IMR-90 (cell line): ENCODE data around the gene SLC29A1. TPM values are rescaled to one million over a fixed set of nuclear protein-coding genes. Genes with fewer than 3 reads are reported as not detected.

ENCODE experiments used
- ATAC-seq: fragments of 200-7000 bp; cut with Tn5 transposase; 2 replicates; pipeline ENCODE4 v1.9.1; 2020; ENCODE audit warnings: low read depth, mild to moderate bottlenecking, moderate library complexity
- BruUV-seq: library from RNA; stranded (reverse); fragments of 400-500 nt; replicated peaks from 2 replicates; lab custom pipeline; 2021; lab: Mats Ljungman, UMichigan
- CTCF ChIA-PET: fragments of 300-600 bp; formaldehyde crosslinking; extraction: SDS; loops from one replicate; lab custom pipeline; 2021; ENCODE audit warnings: antibody characterized with exemption; lab: Yijun Ruan, JAX
- POLR2A ChIA-PET: fragments of 300-600 bp; sonication (Branson Sonifier 250); formaldehyde crosslinking; loops from one replicate; lab custom pipeline; 2022; ENCODE audit warnings: antibody characterized with exemption; ENCODE audit not compliant: unreplicated experiment; lab: Charles Lee
- DNase-seq: peaks from one replicate; pipeline ENCODE4 v3.0.0; 2013
- H2AFZ ChIP-seq: replicated peaks from 2 replicates; pipeline ENCODE3; 2013; ENCODE audit warnings: low read length, mild to moderate bottlenecking; ENCODE audit not compliant: poor library complexity
- H2AK5ac ChIP-seq: 2 replicates; pipeline ENCODE4 v1.6.1; 2013; ENCODE audit warnings: low read depth, low read length, inconsistent platforms
- H2AK9ac ChIP-seq: replicated peaks from 2 replicates; pipeline ENCODE3; 2013; ENCODE audit warnings: mild to moderate bottlenecking, low read depth, low read length, moderate library complexity; ENCODE audit not compliant: poor library complexity
- H2BK120ac ChIP-seq: 2 replicates; pipeline ENCODE4 v1.6.1; 2013; ENCODE audit warnings: low read depth, low read length, inconsistent platforms
- H2BK15ac ChIP-seq: 3 replicates; pipeline ENCODE4 v1.6.1; 2013; ENCODE audit warnings: low read depth, low read length, inconsistent platforms
- H2BK20ac ChIP-seq: 2 replicates; pipeline ENCODE4 v1.6.1; 2013; ENCODE audit warnings: low read depth, mild to moderate bottlenecking, inconsistent platforms, low read length, moderate library complexity
- H2BK5ac ChIP-seq: 2 replicates; pipeline ENCODE4 v1.6.1; 2013; ENCODE audit warnings: mild to moderate bottlenecking, low read depth, low read length, inconsistent platforms; ENCODE audit not compliant: poor library complexity, severe bottlenecking
- H3K14ac ChIP-seq: replicated peaks from 2 replicates; pipeline ENCODE4 v1.6.1; 2013; ENCODE audit warnings: low read depth, low read length, inconsistent platforms
- H3K18ac ChIP-seq: 2 replicates; pipeline ENCODE4 v1.6.1; 2013; ENCODE audit warnings: low read depth, low read length, control low read depth
- H3K23ac ChIP-seq: 2 replicates; pipeline ENCODE4 v1.6.1; 2013; ENCODE audit warnings: low read depth, low read length, inconsistent platforms
- H3K27ac ChIP-seq: 2 replicates; pipeline ENCODE4 v1.5.1; 2013; ENCODE audit warnings: mild to moderate bottlenecking, control low read depth, low read length; ENCODE audit not compliant: insufficient read depth
- H3K27me3 ChIP-seq: 2 replicates; pipeline ENCODE4 v1.6.1; 2013; ENCODE audit warnings: low read length; ENCODE audit not compliant: control insufficient read depth, insufficient read depth
- H3K36me3 ChIP-seq: 2 replicates; pipeline ENCODE4 v1.6.1; 2013; ENCODE audit warnings: low read length, mixed read lengths; ENCODE audit not compliant: control insufficient read depth, insufficient read depth
- H3K4ac ChIP-seq: 2 replicates; pipeline ENCODE4 v1.6.1; 2013; ENCODE audit warnings: low read depth, low read length, inconsistent platforms
- H3K4me1 ChIP-seq: 2 replicates; pipeline ENCODE4 v1.6.1; 2013; ENCODE audit warnings: low read length, mixed read lengths; ENCODE audit not compliant: control insufficient read depth, insufficient read depth
- H3K4me2 ChIP-seq: 2 replicates; pipeline ENCODE4 v1.6.1; 2013; ENCODE audit warnings: low read depth, mild to moderate bottlenecking, control low read depth, low read length, moderate library complexity
- H3K4me3 ChIP-seq: 2 replicates; pipeline ENCODE4 v1.5.1; 2013; ENCODE audit warnings: low read depth, mild to moderate bottlenecking, control low read depth, low read length, moderate library complexity; ENCODE audit not compliant: insufficient read depth
- H3K56ac ChIP-seq: 2 replicates; pipeline ENCODE4 v1.6.1; 2013; ENCODE audit warnings: low read length, inconsistent platforms; ENCODE audit not compliant: insufficient read depth; ENCODE audit errors: extremely low read depth
- H3K79me1 ChIP-seq, 2 experiments: 2 replicates each; pipeline ENCODE4 v1.6.1; 2013; ENCODE audit warnings: low read length in 2 of 2, inconsistent platforms in 1 of 2, low read depth in 1 of 2
- H3K9ac ChIP-seq: 2 replicates; pipeline ENCODE4 v1.6.1; 2013; ENCODE audit warnings: low read depth, low read length, control low read depth
- H3K9me1 ChIP-seq: 2 replicates; pipeline ENCODE4 v1.6.1; 2013; ENCODE audit warnings: low read length, inconsistent platforms; ENCODE audit not compliant: insufficient read depth
- H3K9me3 ChIP-seq: 2 replicates; pipeline ENCODE4 v1.6.1; 2013; ENCODE audit warnings: low read length; ENCODE audit not compliant: control insufficient read depth, insufficient read depth
- H4K20me1 ChIP-seq: 2 replicates; pipeline ENCODE4 v1.6.1; 2013; ENCODE audit warnings: low read length, inconsistent platforms; ENCODE audit not compliant: insufficient read depth
- H4K5ac ChIP-seq: 2 replicates; pipeline ENCODE4 v1.6.1; 2013; ENCODE audit warnings: mild to moderate bottlenecking, low read depth, low read length, control low read depth
- H4K8ac ChIP-seq, 2 experiments: 2 replicates each; pipeline ENCODE4 v1.6.1; 2013; ENCODE audit warnings: low read depth in 2 of 2, low read length in 2 of 2, control low read depth in 1 of 2, inconsistent platforms in 1 of 2
- H4K91ac ChIP-seq: 2 replicates; pipeline ENCODE4 v1.6.1; 2013; ENCODE audit warnings: low read depth, low read length, inconsistent platforms; ENCODE audit not compliant: insufficient read depth
- BHLHE40 ChIP-seq: fragments of 150-350 bp; IDR thresholded peaks from 2 replicates; pipeline ENCODE4 v1.6.1; 2016; ENCODE audit warnings: mild to moderate bottlenecking, low read depth, low read length
- CEBPB ChIP-seq: IDR thresholded peaks from 2 replicates; pipeline ENCODE4 v1.6.1; 2012; ENCODE audit warnings: low read depth, low read length, improper control_type of control experiment
- CHD1 ChIP-seq: IDR thresholded peaks from 2 replicates; pipeline ENCODE4 v1.6.1; 2012; ENCODE audit warnings: low read depth, low read length, improper control_type of control experiment
- FOS ChIP-seq: fragments of 150-350 bp; IDR thresholded peaks from 2 replicates; pipeline ENCODE4 v1.6.1; 2016; ENCODE audit warnings: low read depth, low read length
- MAFK ChIP-seq: IDR thresholded peaks from 2 replicates; pipeline ENCODE4 v1.6.1; 2012; ENCODE audit warnings: low read depth, low read length, improper control_type of control experiment
- MAZ ChIP-seq: IDR thresholded peaks from 2 replicates; pipeline ENCODE4 v1.6.1; 2012; ENCODE audit warnings: low read depth, mild to moderate bottlenecking, low read length, improper control_type of control experiment, moderate library complexity, borderline replicate concordance
- MXI1 ChIP-seq: IDR thresholded peaks from 2 replicates; pipeline ENCODE4 v1.6.1; 2012; ENCODE audit warnings: low read depth, mild to moderate bottlenecking, low read length, moderate library complexity, borderline replicate concordance
- NFE2L2 ChIP-seq: fragments of 150-350 bp; IDR thresholded peaks from 2 replicates; pipeline ENCODE4 v1.6.1; 2016; ENCODE audit warnings: low read depth, mild to moderate bottlenecking, low read length
- POLR2A ChIP-seq: IDR thresholded peaks from 2 replicates; pipeline ENCODE4 v1.6.1; 2012; ENCODE audit warnings: mild to moderate bottlenecking, low read depth, low read length
- RAD21 ChIP-seq: IDR thresholded peaks from 2 replicates; pipeline ENCODE4 v1.6.1; 2012; ENCODE audit warnings: low read length, improper control_type of control experiment
- RCOR1 ChIP-seq: IDR thresholded peaks from 2 replicates; pipeline ENCODE4 v1.6.1; 2012; ENCODE audit warnings: mild to moderate bottlenecking, low read length, improper control_type of control experiment; ENCODE audit not compliant: insufficient replicate concordance
- RFX5 ChIP-seq: IDR thresholded peaks from 2 replicates; pipeline ENCODE4 v1.8.0; 2012; ENCODE audit warnings: low read depth, mild to moderate bottlenecking, low read length, moderate library complexity
- SMC3 ChIP-seq: fragments of 150-350 bp; IDR thresholded peaks from 2 replicates; pipeline ENCODE4 v1.6.1; 2016; ENCODE audit warnings: low read depth, mild to moderate bottlenecking, antibody characterized with exemption, low read length, moderate library complexity
- WGBS, 2 experiments: methylation state at CpG; one replicate each; pipeline versions ENCODE4 v1.1.5 to v1.1.7; 2013; ENCODE audit warnings: missing lambda C conversion rate in 2 of 2; ENCODE audit not compliant: insufficient read length in 1 of 2; ENCODE audit errors: extremely low coverage in 2 of 2; 5-methylcytosine and 5-hydroxymethylcytosine counted together
- dilution Hi-C: fragments of 300-500 bp; cut with HindIII; formaldehyde crosslinking; loops from one replicate; pipeline ENCODE4 v1.14.3; 2018; ENCODE audit warnings: low sequenced_read_pairs; ENCODE audit not compliant: unreplicated experiment
- in situ Hi-C: fragments of 300-500 bp; cut with MboI; formaldehyde crosslinking; loops from 3 replicates; pipeline ENCODE4 v1.14.3; 2019; ENCODE audit warnings: low sequenced_read_pairs, inconsistent platforms, mixed read lengths
- intact Hi-C: fragments of 100-400 bp; cut with micrococcal nuclease; formaldehyde crosslinking; loops from 2 replicates; pipeline ENCODE4 v1.10.0; 2022
- polyA plus RNA-seq, 3 experiments: library from polyadenylated mRNA; depleted of rRNA; stranded (reverse); fragments of >200 nt; gene quantifications; 2 replicates each; pipeline ENCODE4 v1.2.3, GENCODE V29; 2012; ENCODE audit warnings: low replicate concordance in 1 of 3
- total RNA-seq: library from RNA; depleted of rRNA; stranded (reverse); fragments of >200 nt; gene quantifications from 2 replicates; pipeline ENCODE4 v1.2.3, GENCODE V29; 2012
- TF ChIP-seq, protein P1 (sequence below): conservative IDR thresholded peaks from 2 replicates; pipeline ENCODE4 v1.5.1; 2012; ENCODE audit warnings: mild to moderate bottlenecking, low read depth, low read length, improper control_type of control experiment
- TF ChIP-seq, protein P2 (sequence below): fragments of 150-350 bp; IDR thresholded peaks from 2 replicates; pipeline ENCODE4 v1.6.1; 2017; ENCODE audit warnings: mild to moderate bottlenecking, antibody characterized with exemption, low read length, low read depth
- TF ChIP-seq, protein P3 (sequence below): fragments of 150-350 bp; IDR thresholded peaks from 2 replicates; pipeline ENCODE4 v1.6.1; 2016; ENCODE audit warnings: low read depth, mild to moderate bottlenecking, low read length, moderate library complexity, borderline replicate concordance

SLC29A1 gene
- total and polyA plus RNA-seq, 2 of the 4 experiments (the other 2 are of a cell fraction): 4.1 to 22.1 TPM

DNA sequence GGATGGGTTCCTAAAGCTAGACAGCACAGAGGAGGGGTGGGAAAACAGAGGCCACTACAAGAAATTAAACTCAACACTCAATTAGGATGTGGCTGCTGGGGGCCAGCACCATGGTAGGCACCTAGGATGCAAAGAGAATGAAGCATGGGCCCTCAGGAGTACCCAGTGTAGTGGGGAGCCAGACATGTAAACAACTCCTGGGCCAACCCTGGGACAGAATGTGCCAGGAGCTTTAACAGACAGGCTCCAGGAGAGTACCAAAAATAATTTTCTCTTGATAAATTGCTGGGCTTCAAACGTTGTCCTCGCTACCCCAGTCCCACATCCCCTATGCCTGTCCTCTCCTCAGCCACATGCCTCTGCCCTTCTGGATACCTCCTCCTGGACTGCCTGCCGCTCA is 48.5 kb downstream of the SLC29A1 start:
- no peak overlapping the region for H2BK5ac ChIP-seq
- no peak overlapping the region for H3K4me3 ChIP-seq
- no peaks in the 10 kb centered on the region for H3K79me1 ChIP-seq
- TF ChIP-seq RAD21 (no peak), FOS (no peak), NFE2L2 (no peak), BHLHE40 (no peak), POLR2A (no peak), RFX5 (no peak), RCOR1 (no peak), MAFK (no peak), MAZ (no peak), CEBPB (no peak), SMC3 (no peak), MXI1 (no peak), CHD1 (no peak)
- TF ChIP-seq, protein P1, sequence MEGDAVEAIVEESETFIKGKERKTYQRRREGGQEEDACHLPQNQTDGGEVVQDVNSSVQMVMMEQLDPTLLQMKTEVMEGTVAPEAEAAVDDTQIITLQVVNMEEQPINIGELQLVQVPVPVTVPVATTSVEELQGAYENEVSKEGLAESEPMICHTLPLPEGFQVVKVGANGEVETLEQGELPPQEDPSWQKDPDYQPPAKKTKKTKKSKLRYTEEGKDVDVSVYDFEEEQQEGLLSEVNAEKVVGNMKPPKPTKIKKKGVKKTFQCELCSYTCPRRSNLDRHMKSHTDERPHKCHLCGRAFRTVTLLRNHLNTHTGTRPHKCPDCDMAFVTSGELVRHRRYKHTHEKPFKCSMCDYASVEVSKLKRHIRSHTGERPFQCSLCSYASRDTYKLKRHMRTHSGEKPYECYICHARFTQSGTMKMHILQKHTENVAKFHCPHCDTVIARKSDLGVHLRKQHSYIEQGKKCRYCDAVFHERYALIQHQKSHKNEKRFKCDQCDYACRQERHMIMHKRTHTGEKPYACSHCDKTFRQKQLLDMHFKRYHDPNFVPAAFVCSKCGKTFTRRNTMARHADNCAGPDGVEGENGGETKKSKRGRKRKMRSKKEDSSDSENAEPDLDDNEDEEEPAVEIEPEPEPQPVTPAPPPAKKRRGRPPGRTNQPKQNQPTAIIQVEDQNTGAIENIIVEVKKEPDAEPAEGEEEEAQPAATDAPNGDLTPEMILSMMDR: no peak
- TF ChIP-seq, protein P2, sequence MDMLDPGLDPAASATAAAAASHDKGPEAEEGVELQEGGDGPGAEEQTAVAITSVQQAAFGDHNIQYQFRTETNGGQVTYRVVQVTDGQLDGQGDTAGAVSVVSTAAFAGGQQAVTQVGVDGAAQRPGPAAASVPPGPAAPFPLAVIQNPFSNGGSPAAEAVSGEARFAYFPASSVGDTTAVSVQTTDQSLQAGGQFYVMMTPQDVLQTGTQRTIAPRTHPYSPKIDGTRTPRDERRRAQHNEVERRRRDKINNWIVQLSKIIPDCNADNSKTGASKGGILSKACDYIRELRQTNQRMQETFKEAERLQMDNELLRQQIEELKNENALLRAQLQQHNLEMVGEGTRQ: no peak
- TF ChIP-seq, protein P3, sequence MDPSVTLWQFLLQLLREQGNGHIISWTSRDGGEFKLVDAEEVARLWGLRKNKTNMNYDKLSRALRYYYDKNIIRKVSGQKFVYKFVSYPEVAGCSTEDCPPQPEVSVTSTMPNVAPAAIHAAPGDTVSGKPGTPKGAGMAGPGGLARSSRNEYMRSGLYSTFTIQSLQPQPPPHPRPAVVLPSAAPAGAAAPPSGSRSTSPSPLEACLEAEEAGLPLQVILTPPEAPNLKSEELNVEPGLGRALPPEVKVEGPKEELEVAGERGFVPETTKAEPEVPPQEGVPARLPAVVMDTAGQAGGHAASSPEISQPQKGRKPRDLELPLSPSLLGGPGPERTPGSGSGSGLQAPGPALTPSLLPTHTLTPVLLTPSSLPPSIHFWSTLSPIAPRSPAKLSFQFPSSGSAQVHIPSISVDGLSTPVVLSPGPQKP: no peak
- H4K5ac ChIP-seq: no peak overlapping the region
- H2AFZ ChIP-seq: no peak overlapping the region
- H4K8ac ChIP-seq: no peak overlapping the region
- in situ Hi-C loops (no loop called here), dilution Hi-C loops (no loop called here), intact Hi-C loops (no loop called here)
- H3K9ac ChIP-seq: no peak overlapping the region
- no peak overlapping the region for H2BK120ac ChIP-seq
- H3K4me2 ChIP-seq: no peak overlapping the region
- no peak overlapping the region for H3K4ac ChIP-seq
- no peak for ATAC-seq
- no peak overlapping the region for H2AK5ac ChIP-seq
- WGBS, 2 experiments: no CpG with 5 or more reads among the region's 3 CpGs
- H3K14ac ChIP-seq: no peak overlapping the region
- no peak overlapping the region for H3K23ac ChIP-seq
- BruUV-seq: no TSS peak
- no peak for DNase-seq
- no peaks in the 10 kb centered on the region for H3K36me3 ChIP-seq
- H3K4me1 ChIP-seq: no peaks in the 10 kb centered on the region
- no peak overlapping the region for H2BK15ac ChIP-seq
- H3K27me3 ChIP-seq: peaks cover 72% of the 10 kb centered on the region
- no peak overlapping the region for H4K91ac ChIP-seq
- no peaks in the 10 kb centered on the region for H3K9me1 ChIP-seq
- H3K18ac ChIP-seq: no peak overlapping the region
- no peak overlapping the region for H2BK20ac ChIP-seq
- no peaks in the 10 kb centered on the region for H3K9me3 ChIP-seq
- no peaks in the 10 kb centered on the region; the same call in 1 of the 2 replicates for H4K20me1 ChIP-seq
- no peak overlapping the region for H2AK9ac ChIP-seq
- no peak overlapping the region for H3K56ac ChIP-seq
- ChIA-PET CTCF (no interaction called here), POLR2A (no interaction called here)
- H3K27ac ChIP-seq: no peak overlapping the region
